ENCODE results near the gene ALDH3A2. TPM values are rescaled to one million over a fixed set of nuclear protein-coding genes. Genes with fewer than 3 reads are reported as not detected.

Gene ALDH3A2
- total RNA-seq, 1 experiment from 2014 or later = 271 TPM

DNA sequence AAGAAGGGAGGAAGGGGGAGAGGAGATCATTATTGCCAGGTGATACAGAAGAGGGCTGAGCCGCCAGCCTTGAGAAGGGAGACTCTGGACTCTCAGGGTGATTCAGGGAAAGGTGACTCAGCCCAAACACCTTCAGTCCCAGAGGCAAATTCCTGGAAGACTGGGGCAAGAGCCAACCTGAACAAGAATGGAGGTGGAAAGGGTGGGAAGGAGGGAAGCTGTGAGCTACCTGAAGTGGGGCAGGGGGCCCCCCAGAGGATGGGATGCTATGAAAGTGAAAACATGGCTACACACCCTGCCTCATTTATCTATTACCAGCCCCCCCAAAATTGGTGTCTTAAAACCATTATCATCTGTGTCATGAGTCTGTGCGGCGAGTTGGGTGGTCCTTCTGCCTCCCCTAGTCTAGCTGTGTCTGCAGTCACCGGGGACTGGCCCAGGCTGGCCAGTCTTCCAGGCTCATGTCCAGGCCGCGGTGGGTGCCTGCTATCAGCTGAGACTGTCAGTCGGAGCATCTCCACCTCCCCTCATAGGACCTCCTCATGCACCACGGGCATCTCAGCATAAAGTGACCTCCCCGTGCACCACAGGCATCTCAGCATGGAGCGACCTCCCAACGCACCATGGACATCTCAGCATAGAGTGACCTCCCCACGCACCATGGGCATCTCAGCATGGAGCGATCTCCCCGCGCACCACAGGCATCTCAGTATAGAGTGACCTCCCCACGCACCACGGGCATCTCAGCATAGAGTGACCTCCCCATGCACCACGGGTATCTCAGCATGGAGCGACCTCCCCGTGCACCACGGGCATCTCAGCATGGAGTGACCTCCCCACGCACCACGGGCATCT, 71.0 kb downstream of the ALDH3A2 start:
- Histone ChIP-seq H4K20me1 (ENCODE audit: insufficient read depth) (no peaks in the 10 kb centered on the region), H3F3A (ENCODE audit: insufficient read depth, low read depth) (peaks cover 35% of the 10 kb centered on the region), H3K27ac (peak overlapping the region; percentile 66), H3K9me3 (ENCODE audit: insufficient read depth, low read depth) (no peaks in the 10 kb centered on the region), H3K4me3 (no peak overlapping the region), H3K9me2 (ENCODE audit: insufficient read depth) (no peaks in the 10 kb centered on the region), H3K36me3 (ENCODE audit: low read depth) (no peaks in the 10 kb centered on the region), H2AFZ (no peak overlapping the region), H3K4me1 (replicated peaks; ENCODE audit: insufficient read depth) (peaks cover 89% of the 10 kb centered on the region), H3K4me2 (peak overlapping the region; percentile 65), H3K79me2 (ENCODE audit: low read depth) (no peaks in the 10 kb centered on the region), H3K27me3 (ENCODE audit: insufficient read depth, low read depth) (no peaks in the 10 kb centered on the region)
- DNase-seq = peak; percentile 61 to 75
- intact Hi-C loops (cut with micrococcal nuclease; ENCODE audit: unreplicated experiment) = loop anchor here (1.0 to 2.0 kb wide), 2 partner anchors 34 to 357 kb away; partner anchors contain the start of gene B9D1
- POLR2A ChIA-PET (ENCODE audit: unreplicated experiment) = interaction anchor here (0.6 to 1.4 kb wide), 4 partner anchors 71 to 257 kb away, joined by 4 to 6 read pairs (median 5); partner anchors contain the start of gene ALDH3A2
- TF ChIP-seq EZH2 (IDR thresholded peaks at IDR 0.05; ENCODE audit: low read depth) = no peak
- CTCF ChIA-PET = interaction anchor here (0.7 to 2.4 kb wide), 5 partner anchors 29 to 50 kb away, joined by 3 to 8 read pairs (median 4); partner anchors contain the start of gene ALDH3A1
- BruUV-seq (replicated peaks) = no TSS peak

DNA sequence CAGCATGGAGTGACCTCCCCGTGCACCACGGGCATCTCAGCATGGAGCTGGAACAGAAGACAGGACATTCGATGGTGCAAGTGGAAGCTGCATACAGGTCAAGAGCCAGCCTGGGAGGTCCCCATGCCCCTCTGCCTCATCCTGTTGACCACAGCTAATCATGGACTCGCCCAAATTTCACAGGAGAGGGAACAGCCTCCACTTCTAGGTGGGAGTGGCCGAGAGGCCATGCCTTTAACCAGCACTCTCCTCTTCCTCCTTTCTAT, 71.6 kb downstream of the ALDH3A2 start:
- Histone ChIP-seq H3F3A (ENCODE audit: insufficient read depth, low read depth) (peaks cover 41% of the 10 kb centered on the region), H3K4me1 (replicated peaks; ENCODE audit: insufficient read depth) (peaks cover 91% of the 10 kb centered on the region), H2AFZ (no peak overlapping the region), H3K4me2 (peak overlapping the region; percentile 65), H3K36me3 (ENCODE audit: low read depth) (no peaks in the 10 kb centered on the region), H3K27me3 (ENCODE audit: insufficient read depth, low read depth) (no peaks in the 10 kb centered on the region), H3K9me2 (ENCODE audit: insufficient read depth) (no peaks in the 10 kb centered on the region), H4K20me1 (ENCODE audit: insufficient read depth) (no peaks in the 10 kb centered on the region), H3K27ac (peak overlapping the region; percentile 29), H3K79me2 (ENCODE audit: low read depth) (no peaks in the 10 kb centered on the region), H3K4me3 (no peak overlapping the region), H3K9me3 (ENCODE audit: insufficient read depth, low read depth) (no peaks in the 10 kb centered on the region)
- intact Hi-C loops (cut with micrococcal nuclease; ENCODE audit: unreplicated experiment) = loop anchor here (1.0 kb wide), 1 partner anchor 33 kb away; no protein-coding TSS in a partner anchor
- no peak for DNase-seq
- BruUV-seq (replicated peaks) = no TSS peak
- CTCF ChIA-PET = interaction anchor here (1.8 kb wide), 1 partner anchor 42 kb away, joined by 6 read pairs; no protein-coding TSS in a partner anchor
- POLR2A ChIA-PET (ENCODE audit: unreplicated experiment) = interaction anchor here (0.6 to 1.4 kb wide), 6 partner anchors 16 to 128 kb away, joined by 3 to 10 read pairs (median 6); partner anchors contain the start of genes ALDH3A1 and ALDH3A2
- no peak for TF ChIP-seq CTCF (conservative IDR thresholded peaks at IDR 0.05)
- TF ChIP-seq EZH2 (IDR thresholded peaks at IDR 0.05; ENCODE audit: low read depth) = no peak

DNA sequence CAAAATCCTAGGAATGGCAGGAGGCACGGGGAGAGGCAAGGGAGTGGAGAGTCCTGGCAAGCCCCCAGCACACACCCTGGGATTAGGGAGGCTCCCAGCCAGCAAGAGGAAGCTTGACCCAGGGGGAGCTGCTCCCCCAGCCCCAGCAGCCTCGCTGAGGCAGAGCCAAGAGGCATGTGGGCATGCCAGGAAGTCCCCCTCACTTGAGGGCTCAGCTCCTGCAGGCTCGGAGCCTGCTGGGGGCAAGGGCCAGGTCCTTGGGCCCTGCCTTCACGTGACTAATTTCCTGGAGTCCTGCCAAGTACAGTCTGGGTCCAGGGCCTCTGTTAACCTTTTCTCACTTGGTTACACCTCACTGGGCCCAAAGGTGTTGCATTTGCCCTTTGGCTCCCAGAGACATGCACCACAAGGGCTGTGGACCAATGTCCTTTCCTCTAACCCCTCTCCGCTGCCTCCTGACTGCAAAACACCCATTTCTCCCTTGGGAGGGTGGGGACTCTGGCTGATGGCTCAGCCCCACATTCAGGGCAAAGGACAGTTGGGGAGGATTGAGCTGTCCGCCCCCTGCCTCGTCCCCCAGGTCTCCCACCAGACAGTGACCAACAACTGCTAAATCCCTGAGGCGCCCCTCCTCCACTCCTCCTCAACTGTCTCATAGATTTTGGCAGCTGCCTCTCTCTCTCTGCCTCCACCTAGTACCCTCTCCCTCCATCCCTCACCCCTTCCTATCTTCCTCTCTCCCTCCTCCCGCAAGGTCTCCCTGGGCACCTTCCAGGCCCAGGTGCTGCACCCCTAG, 72.3 kb downstream of the ALDH3A2 start:
- POLR2A ChIA-PET (ENCODE audit: unreplicated experiment) = interaction anchor here (0.6 to 1.4 kb wide), 7 partner anchors 14 to 411 kb away, joined by 3 to 10 read pairs (median 6); partner anchors contain the start of genes ALDH3A1 and ALDH3A2
- Histone ChIP-seq H3K4me2 (peak overlapping the region; percentile 65), H3K79me2 (ENCODE audit: low read depth) (no peaks in the 10 kb centered on the region), H4K20me1 (ENCODE audit: insufficient read depth) (no peaks in the 10 kb centered on the region), H3K36me3 (ENCODE audit: low read depth) (no peaks in the 10 kb centered on the region), H3K27ac (peak overlapping the region; percentile 29), H3K4me3 (no peak overlapping the region), H3F3A (ENCODE audit: insufficient read depth, low read depth) (peaks cover 48% of the 10 kb centered on the region), H3K4me1 (replicated peaks; ENCODE audit: insufficient read depth) (peaks cover 95% of the 10 kb centered on the region), H3K9me2 (ENCODE audit: insufficient read depth) (no peaks in the 10 kb centered on the region), H3K27me3 (ENCODE audit: insufficient read depth, low read depth) (no peaks in the 10 kb centered on the region), H3K9me3 (ENCODE audit: insufficient read depth, low read depth) (no peaks in the 10 kb centered on the region), H2AFZ (no peak overlapping the region)
- CTCF ChIA-PET = interaction anchor here (0.5 to 1.8 kb wide), 2 partner anchors 42 to 71 kb away, joined by 6 read pairs; no protein-coding TSS in a partner anchor
- peak in 1 of 2 experiments; percentile 70 for DNase-seq
- BruUV-seq (replicated peaks) = no TSS peak
- no peak for TF ChIP-seq CTCF (conservative IDR thresholded peaks at IDR 0.05)
- TF ChIP-seq EZH2 (IDR thresholded peaks at IDR 0.05; ENCODE audit: low read depth) = no peak
- intact Hi-C loops (cut with micrococcal nuclease; ENCODE audit: unreplicated experiment) = loop anchor here (1.0 kb wide), 1 partner anchor 32 kb away; no protein-coding TSS in a partner anchor
